Endothelial cell (in vitro differentiated cells): Measurements from ENCODE around the gene WDR5B. TPM values are rescaled to one million over a fixed set of nuclear protein-coding genes. Genes with fewer than 3 reads are reported as not detected.

Experiments used
- DNase-seq: peaks from one replicate; pipeline ENCODE4 v3.0.0; 2021; ENCODE audit warnings: low spot score
- H3K27ac Mint-ChIP-seq: one replicate; pipeline ENCODE4 v1.8.0; 2021; ENCODE audit warnings: mixed read lengths, inconsistent platforms; ENCODE audit not compliant: unreplicated experiment
- H3K27me3 Mint-ChIP-seq: one replicate; pipeline ENCODE4 v1.8.0; 2021; ENCODE audit warnings: mild to moderate bottlenecking, moderate library complexity, mixed read lengths, inconsistent platforms; ENCODE audit not compliant: unreplicated experiment
- H3K36me3 Mint-ChIP-seq: one replicate; pipeline ENCODE4 v1.8.0; 2021; ENCODE audit warnings: mild to moderate bottlenecking, low read depth, mixed read lengths, inconsistent platforms; ENCODE audit not compliant: unreplicated experiment
- H3K4me1 Mint-ChIP-seq: one replicate; pipeline ENCODE4 v1.8.0; 2021; ENCODE audit warnings: mild to moderate bottlenecking, mixed read lengths, inconsistent platforms; ENCODE audit not compliant: unreplicated experiment
- H3K4me3 Mint-ChIP-seq: one replicate; pipeline ENCODE4 v1.8.0; 2021; ENCODE audit warnings: mild to moderate bottlenecking, mixed read lengths, inconsistent platforms; ENCODE audit not compliant: unreplicated experiment
- H3K9me3 Mint-ChIP-seq: one replicate; pipeline ENCODE4 v1.8.0; 2021; ENCODE audit warnings: mixed read lengths, inconsistent platforms; ENCODE audit not compliant: unreplicated experiment
- CTCF ChIP-seq: fragments of 200-600 bp; sonication (generic); IDR thresholded peaks from one replicate; pipeline ENCODE4 v1.5.0; 2021; ENCODE audit warnings: antibody characterized with exemption; ENCODE audit not compliant: unreplicated experiment
- total RNA-seq: library from RNA; stranded (reverse); fragmentation: NEBNext Ultra II Directional; extraction: Animal tissue kit (Norgen Biotek cat#: 25700); gene quantifications from one replicate; pipeline ENCODE4 v1.2.1, GENCODE V29; 2021; ENCODE audit not compliant: unreplicated experiment

Gene WDR5B
- total RNA-seq, 1 donor from 2014 or later = 3.1 TPM

- Mint-ChIP-seq H3K4me1 (peaks cover 11% of the 10 kb centered on the region), H3K36me3 (peaks cover 7% of the 10 kb centered on the region), H3K9me3 (no peaks in the 10 kb centered on the region), H3K27ac (no peak overlapping the region), H3K4me3 (no peak overlapping the region), H3K27me3 (peaks cover 2% of the 10 kb centered on the region)
- TF ChIP-seq CTCF = no peak
- no peak for DNase-seq
Measured at GRCh38 chr3:122365073-122365472, 50.8 kb downstream of the WDR5B start.

- Mint-ChIP-seq H3K4me3 (no peak overlapping the region), H3K36me3 (peaks cover 7% of the 10 kb centered on the region), H3K4me1 (peaks cover 11% of the 10 kb centered on the region), H3K27me3 (peaks cover 2% of the 10 kb centered on the region), H3K9me3 (no peaks in the 10 kb centered on the region), H3K27ac (no peak overlapping the region)
- TF ChIP-seq CTCF = no peak
- no peak for DNase-seq
Measured at GRCh38 chr3:122364490-122364889, 51.4 kb downstream of the WDR5B start.

Other genes with a start within 250 kb of the WDR5B start
- not detected for gene CASR, start 232.4 kb downstream of the WDR5B start, total RNA-seq
- not detected for gene CSTA, start 90.8 kb downstream of the WDR5B start, total RNA-seq
- gene MIX23, start 32.8 kb downstream of the WDR5B start, total RNA-seq = 33.2 TPM
- 22.5 TPM for gene FAM162A, start 31.9 kb downstream of the WDR5B start, total RNA-seq
- 87.2 TPM for gene KPNA1, start 98.9 kb upstream of the WDR5B start, total RNA-seq
- 2.7 TPM for gene PARP9, start 148.2 kb upstream of the WDR5B start, total RNA-seq
- 6.0 TPM for gene DTX3L, start 148.3 kb upstream of the WDR5B start, total RNA-seq
- gene PARP15, start 161.6 kb upstream of the WDR5B start, total RNA-seq = 0.36 TPM